GM06990 (cell line): Measurements from ENCODE around the gene MPPED2.

Experiments used
- DNase-seq: peaks from one replicate; pipeline ENCODE4 v3.0.0-alpha.2; 2011; ENCODE audit not compliant: insufficient read length; ENCODE audit errors: extremely low read depth
- H3K27me3 ChIP-seq: replicated peaks from 2 replicates; pipeline ENCODE4 v1.6.0; 2011; ENCODE audit warnings: low read length; ENCODE audit not compliant: control insufficient read depth, insufficient read depth
- H3K36me3 ChIP-seq: 2 replicates; pipeline ENCODE4 v1.5.1; 2011; ENCODE audit warnings: low read length; ENCODE audit not compliant: control insufficient read depth, insufficient read depth
- H3K4me3 ChIP-seq: replicated peaks from 2 replicates; pipeline ENCODE4 v1.5.1; 2011; ENCODE audit warnings: low read depth, mild to moderate bottlenecking, control low read depth, low read length
- TF ChIP-seq, protein P1 (sequence below): IDR thresholded peaks from 2 replicates; pipeline ENCODE4 v1.5.1; 2011; ENCODE audit warnings: low read length, control low read depth, mild to moderate bottlenecking, inconsistent platforms; ENCODE audit not compliant: insufficient read depth, poor library complexity, severe bottlenecking

The MPPED2 gene

DNA sequence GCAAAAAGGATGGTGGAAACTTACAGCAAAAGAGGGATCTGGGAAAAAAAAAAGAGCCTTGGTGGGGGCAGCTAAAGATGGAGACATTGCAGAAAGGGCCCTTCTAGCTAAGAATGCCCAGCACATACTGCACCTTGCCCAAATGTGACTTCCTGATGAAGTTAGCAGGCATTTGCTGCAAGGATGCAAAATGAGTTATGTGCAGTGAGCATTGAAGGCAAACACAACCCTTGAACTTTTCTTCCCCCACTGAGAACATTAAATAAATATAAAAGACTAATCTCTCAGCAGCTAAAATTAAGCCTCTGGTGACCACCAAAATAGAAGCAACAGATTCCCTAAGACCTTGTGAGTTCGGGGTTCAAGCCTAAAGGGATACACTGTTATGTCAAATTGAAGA is 133.3 kb downstream of the MPPED2 start:
- TF ChIP-seq, protein P1, sequence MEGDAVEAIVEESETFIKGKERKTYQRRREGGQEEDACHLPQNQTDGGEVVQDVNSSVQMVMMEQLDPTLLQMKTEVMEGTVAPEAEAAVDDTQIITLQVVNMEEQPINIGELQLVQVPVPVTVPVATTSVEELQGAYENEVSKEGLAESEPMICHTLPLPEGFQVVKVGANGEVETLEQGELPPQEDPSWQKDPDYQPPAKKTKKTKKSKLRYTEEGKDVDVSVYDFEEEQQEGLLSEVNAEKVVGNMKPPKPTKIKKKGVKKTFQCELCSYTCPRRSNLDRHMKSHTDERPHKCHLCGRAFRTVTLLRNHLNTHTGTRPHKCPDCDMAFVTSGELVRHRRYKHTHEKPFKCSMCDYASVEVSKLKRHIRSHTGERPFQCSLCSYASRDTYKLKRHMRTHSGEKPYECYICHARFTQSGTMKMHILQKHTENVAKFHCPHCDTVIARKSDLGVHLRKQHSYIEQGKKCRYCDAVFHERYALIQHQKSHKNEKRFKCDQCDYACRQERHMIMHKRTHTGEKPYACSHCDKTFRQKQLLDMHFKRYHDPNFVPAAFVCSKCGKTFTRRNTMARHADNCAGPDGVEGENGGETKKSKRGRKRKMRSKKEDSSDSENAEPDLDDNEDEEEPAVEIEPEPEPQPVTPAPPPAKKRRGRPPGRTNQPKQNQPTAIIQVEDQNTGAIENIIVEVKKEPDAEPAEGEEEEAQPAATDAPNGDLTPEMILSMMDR = no peak
- no peaks in the 10 kb centered on the region for H3K36me3 ChIP-seq
- H3K4me3 ChIP-seq = no peak overlapping the region
- DNase-seq = no peak
- H3K27me3 ChIP-seq = no peaks in the 10 kb centered on the region

DNA sequence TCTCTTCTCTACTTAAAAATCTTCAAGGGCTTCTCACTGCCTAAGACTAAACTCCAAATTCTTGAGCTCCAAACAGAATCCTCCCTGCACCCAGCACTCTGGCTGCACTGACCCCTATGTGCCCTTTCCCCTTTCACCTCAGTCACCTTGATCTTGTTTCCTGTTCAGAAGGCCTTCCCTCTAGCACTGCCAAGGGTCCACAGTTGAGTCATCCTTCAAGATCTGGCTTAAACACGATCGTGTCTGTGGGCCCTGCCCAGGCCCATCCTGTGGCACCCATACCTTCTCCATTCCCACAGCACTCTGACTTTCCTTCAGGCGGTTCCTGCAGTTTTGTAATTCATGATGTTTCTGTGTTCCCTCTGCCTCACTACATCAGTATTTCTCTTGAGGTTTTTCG is 134.0 kb downstream of the MPPED2 start:
- TF ChIP-seq, protein P1 = no peak
- no peaks in the 10 kb centered on the region for H3K36me3 ChIP-seq

DNA sequence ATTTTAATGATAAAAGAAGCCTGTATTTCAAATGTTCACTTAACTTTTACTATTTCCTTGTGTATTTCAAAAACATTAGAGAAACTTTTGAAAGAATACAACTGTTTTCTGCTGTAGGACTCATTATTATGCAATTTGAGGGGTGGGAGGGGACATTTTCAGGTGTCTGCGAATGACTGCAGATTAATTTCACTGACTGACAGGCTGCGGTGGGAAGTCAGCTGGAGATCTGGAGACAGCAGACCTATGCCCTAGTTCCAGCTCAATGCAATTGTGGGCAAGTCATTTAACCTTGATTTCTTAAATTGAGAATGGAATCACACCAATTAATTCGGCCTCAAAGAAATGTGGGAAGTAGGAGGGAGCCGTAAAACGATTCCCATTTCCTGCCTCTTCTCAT is 134.5 kb downstream of the MPPED2 start:
- DNase-seq = no peak
- Histone ChIP-seq H3K4me3 (no peak overlapping the region), H3K27me3 (no peaks in the 10 kb centered on the region; the same call in 1 of the 2 replicates), H3K36me3 (no peaks in the 10 kb centered on the region)
- TF ChIP-seq, protein P1 = no peak

More for the DNA sequence above, 134.0 kb downstream of the MPPED2 start:
- no peak overlapping the region for H3K4me3 ChIP-seq
- DNase-seq = no peak
- no peaks in the 10 kb centered on the region for H3K27me3 ChIP-seq

DNA sequence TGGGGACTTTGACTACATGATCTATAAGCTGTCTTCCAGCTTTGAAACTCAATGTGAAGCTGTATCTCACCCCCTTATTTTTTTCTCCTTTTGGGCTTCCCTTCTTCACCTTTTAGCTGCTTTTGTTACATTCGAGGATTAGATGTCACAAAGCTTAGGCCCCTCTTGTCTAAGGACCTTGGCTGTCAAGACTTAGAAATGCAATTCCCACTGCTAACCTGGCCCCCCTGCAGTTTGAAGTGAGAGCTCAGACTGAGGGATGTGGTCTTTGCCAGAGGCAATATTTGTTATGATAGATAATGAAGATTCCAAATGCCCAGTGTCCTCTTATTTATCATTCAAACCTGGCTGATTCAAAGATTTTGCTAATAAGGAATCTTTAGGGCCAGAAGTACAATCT is 135.0 kb downstream of the MPPED2 start:
- no peak overlapping the region for H3K4me3 ChIP-seq
- H3K27me3 ChIP-seq = no peaks in the 10 kb centered on the region; the same call in 1 of the 2 replicates
- DNase-seq = no peak
- TF ChIP-seq, protein P1 = no peak
- no peaks in the 10 kb centered on the region for H3K36me3 ChIP-seq

DNA sequence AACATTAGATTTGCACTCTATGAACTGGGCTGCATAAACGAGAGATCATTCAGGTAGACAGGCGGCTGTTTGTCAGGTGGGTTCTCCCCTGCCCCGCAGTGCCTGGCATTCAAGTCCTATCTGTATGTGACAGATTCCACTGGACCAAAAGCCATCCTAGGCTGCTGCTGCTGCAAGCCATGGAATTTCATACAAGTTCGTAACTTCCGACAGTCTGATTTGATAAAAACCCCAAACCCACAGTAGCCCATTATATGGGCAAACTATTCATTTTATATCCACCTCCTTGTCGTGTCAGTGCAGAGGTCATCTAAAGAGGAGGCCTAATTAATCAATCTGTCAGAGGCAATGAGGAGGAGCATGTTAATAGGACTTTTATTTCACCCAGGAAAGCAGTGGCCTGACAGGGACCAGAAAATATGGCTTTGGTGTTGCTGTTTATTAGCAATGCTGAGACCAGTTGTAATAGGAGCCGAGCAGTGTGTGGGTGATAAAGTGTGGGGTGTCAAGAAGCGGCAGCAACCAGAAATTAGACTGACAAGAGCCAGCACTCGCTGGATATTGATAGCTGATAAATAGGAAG is 139.0 kb downstream of the MPPED2 start:
- H3K4me3 ChIP-seq = no peak overlapping the region
- H3K27me3 ChIP-seq = no peaks in the 10 kb centered on the region; the same call in 1 of the 2 replicates
- TF ChIP-seq, protein P1 = no peak
- DNase-seq = no peak
- H3K36me3 ChIP-seq = no peaks in the 10 kb centered on the region

DNA sequence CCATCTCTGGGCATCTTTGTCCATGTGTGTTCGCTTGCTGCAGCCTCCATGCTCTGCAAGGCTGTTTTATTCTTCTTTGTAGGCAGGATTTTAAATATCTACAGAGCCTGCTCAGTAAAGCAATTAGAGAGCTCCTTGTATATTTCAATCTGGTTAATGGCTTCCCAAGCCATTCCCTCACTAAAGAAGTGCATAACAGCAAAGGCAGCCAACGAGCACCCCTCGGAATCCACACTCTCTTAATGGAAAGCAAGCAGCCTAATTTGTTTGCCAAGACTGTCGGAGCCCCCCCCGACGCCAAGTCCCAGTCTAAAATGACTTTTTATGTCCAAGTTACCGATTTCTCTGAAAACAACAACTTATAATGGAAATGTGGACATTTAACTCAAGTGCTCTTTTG is 139.6 kb downstream of the MPPED2 start:
- H3K4me3 ChIP-seq = no peak overlapping the region
- no peaks in the 10 kb centered on the region for H3K36me3 ChIP-seq
- DNase-seq = no peak
- no peaks in the 10 kb centered on the region; the same call in 1 of the 2 replicates for H3K27me3 ChIP-seq
- TF ChIP-seq, protein P1 = no peak
